HCT116 (cell line): ENCODE results near the gene SLMAP. TPM values are rescaled to one million over a fixed set of nuclear protein-coding genes. Genes with fewer than 3 reads are reported as not detected.

Source experiments
- ATAC-seq: fragments of 200-7000 bp; cut with Tn5 transposase; 2 replicates; pipeline ENCODE4 v1.9.1; 2020; ENCODE audit warnings: mild to moderate bottlenecking, moderate library complexity
- BruUV-seq: library from RNA; stranded (reverse); fragments of 400-500 nt; replicated peaks from 2 replicates; lab custom pipeline; 2021; lab: Mats Ljungman, UMichigan
- CTCF ChIA-PET: fragments of 300-600 bp; sonication (Branson Sonifier 250); formaldehyde crosslinking; loops from one replicate; lab custom pipeline; 2021; ENCODE audit warnings: antibody characterized with exemption; lab: Charles Lee
- POLR2A ChIA-PET: fragments of 300-600, 350-600 bp; sonication (Branson Sonifier 250); formaldehyde crosslinking; loops from one replicate; lab custom pipeline; 2021; ENCODE audit warnings: antibody characterized with exemption; lab: Charles Lee
- RAD21 ChIA-PET, 2 experiments: fragments of 300-600 bp; sonication (Branson Sonifier 250); formaldehyde crosslinking; loops; one replicate each; lab custom pipeline; 2023; ENCODE audit warnings: low total read pairs in 2 of 2; ENCODE audit not compliant: uncharacterized antibody in 2 of 2, unreplicated experiment in 2 of 2, low non-redundant PET in 1 of 2; lab: Charles Lee
- DNase-seq: peaks from one replicate; pipeline ENCODE4 v3.0.0-alpha.2; 2010; ENCODE audit warnings: low read depth, low spot score
- H2AFZ ChIP-seq: fragments of 200-600 bp; shearing (Covaris generic), sonication (generic); 2 replicates; pipeline ENCODE4 v1.6.1; 2017; ENCODE audit warnings: low read depth, mixed run types, mixed read lengths, antibody characterized with exemption, low read length; ENCODE audit not compliant: poor library complexity, severe bottlenecking
- H3K27ac ChIP-seq: 2 replicates; pipeline ENCODE4 v1.5.1; 2012; ENCODE audit warnings: low read depth, low read length
- H3K27me3 ChIP-seq: fragments of 200-600 bp; sonication (generic); 2 replicates; pipeline ENCODE4 v1.6.1; 2016; ENCODE audit warnings: mixed run types, low read length, mixed read lengths; ENCODE audit not compliant: insufficient read depth
- H3K36me3 ChIP-seq, 2 experiments: fragments of 200-500 bp in 1 of 2; fragments of 200-600 bp in 1 of 2; sonication (Bioruptor generic) in 1 of 2; sonication (generic) in 1 of 2; 2 replicates each; pipeline versions ENCODE4 v1.5.1 to v1.6.1; 2014 to 2016; ENCODE audit warnings: low read length in 2 of 2, inconsistent platforms in 1 of 2, mixed read lengths in 1 of 2, mixed run types in 1 of 2; ENCODE audit not compliant: insufficient read depth in 2 of 2, control insufficient read depth in 1 of 2
- H3K4me1 ChIP-seq, 2 experiments: fragments of 200-600 bp in 1 of 2; sonication (generic) in 1 of 2; 2 replicates each; pipeline versions ENCODE4 v1.5.1 to v1.6.1; 2012 to 2017; ENCODE audit warnings: low read length in 2 of 2, inconsistent platforms in 1 of 2, mild to moderate bottlenecking in 1 of 2, mixed read lengths in 1 of 2, mixed run types in 1 of 2, moderate library complexity in 1 of 2; ENCODE audit not compliant: insufficient read depth in 2 of 2, control insufficient read depth in 1 of 2
- H3K4me2 ChIP-seq: fragments of 200-600 bp; sonication (generic); 2 replicates; pipeline ENCODE4 v1.6.1; 2017; ENCODE audit warnings: mixed run types, low read length, mixed read lengths
- H3K4me3 ChIP-seq, 2 experiments: fragments of 200-600 bp in 1 of 2; sonication (generic) in 1 of 2; replicated peaks in 1 of 2; 2 replicates each; pipeline ENCODE4 v1.5.1; 2011 to 2016; ENCODE audit warnings: low read length in 2 of 2, control low read depth in 1 of 2, low read depth in 1 of 2, mild to moderate bottlenecking in 1 of 2, mixed read lengths in 1 of 2, mixed run types in 1 of 2
- H3K79me2 ChIP-seq: fragments of 200-600 bp; sonication (generic); 2 replicates; pipeline ENCODE4 v1.6.1; 2017; ENCODE audit warnings: mild to moderate bottlenecking, mixed run types, low read length, moderate library complexity, mixed read lengths; ENCODE audit not compliant: insufficient read depth
- H3K9ac ChIP-seq: fragments of 200-600 bp; sonication (generic); 2 replicates; pipeline ENCODE4 v1.6.1; 2016; ENCODE audit warnings: low read length, mixed read lengths
- H3K9me2 ChIP-seq: fragments of 200-600 bp; sonication (generic), shearing (Covaris generic); 2 replicates; pipeline ENCODE4 v1.6.1; 2017; ENCODE audit warnings: mixed run types, mild to moderate bottlenecking, moderate library complexity; ENCODE audit not compliant: insufficient read depth
- H3K9me3 ChIP-seq, 2 experiments: fragments of 200-500 bp in 1 of 2; fragments of 200-600 bp in 1 of 2; sonication (Bioruptor generic) in 1 of 2; sonication (generic) in 1 of 2; 2 replicates each; pipeline ENCODE4 v1.6.1; 2014 to 2017; ENCODE audit warnings: low read length in 2 of 2, mixed read lengths in 2 of 2, inconsistent platforms in 1 of 2, low read depth in 1 of 2, mild to moderate bottlenecking in 1 of 2, mixed run types in 1 of 2, moderate library complexity in 1 of 2; ENCODE audit not compliant: control insufficient read depth in 1 of 2, insufficient read depth in 1 of 2
- H4K20me1 ChIP-seq: fragments of 200-600 bp; sonication (generic), shearing (Covaris generic); 2 replicates; pipeline ENCODE4 v1.6.1; 2017; ENCODE audit warnings: mixed run types, mild to moderate bottlenecking, moderate library complexity; ENCODE audit not compliant: insufficient read depth
- CBX3 ChIP-seq: IDR thresholded peaks from 2 replicates; pipeline ENCODE4 v1.6.1; 2012; ENCODE audit warnings: low read depth
- CTCF ChIP-seq, 3 experiments: fragments of 200-600 bp in 1 of 3; sonication (generic) in 1 of 3; IDR thresholded peaks in 2 of 3; conservative IDR thresholded peaks in 1 of 3; 2 replicates each; pipeline ENCODE4 v1.5.1; 2012 to 2017; ENCODE audit warnings: low read depth in 2 of 3, low read length in 2 of 3, antibody characterized with exemption in 1 of 3, borderline replicate concordance in 1 of 3, control low read depth in 1 of 3, mild to moderate bottlenecking in 1 of 3, mixed read lengths in 1 of 3, mixed run types in 1 of 3, moderate library complexity in 1 of 3; ENCODE audit not compliant: insufficient read depth in 1 of 3
- EGR1 ChIP-seq: IDR thresholded peaks from 2 replicates; pipeline ENCODE4 v1.6.1; 2012; ENCODE audit warnings: low read depth
- EZH2 ChIP-seq: fragments of 200-600 bp; sonication (generic); IDR thresholded peaks from 2 replicates; pipeline ENCODE4 v1.6.1; 2017; ENCODE audit warnings: antibody characterized with exemption, mixed run types
- RAD21 ChIP-seq: IDR thresholded peaks from 2 replicates; pipeline ENCODE4 v1.6.1; 2012; ENCODE audit warnings: low read depth, mild to moderate bottlenecking
- REST ChIP-seq: IDR thresholded peaks from 2 replicates; pipeline ENCODE4 v1.6.1; 2012; ENCODE audit warnings: low read depth
- SIN3A ChIP-seq: IDR thresholded peaks from 2 replicates; pipeline ENCODE4 v1.6.1; 2012; ENCODE audit warnings: low read depth
- YY1 ChIP-seq: IDR thresholded peaks from 2 replicates; pipeline ENCODE4 v1.6.1; 2011; ENCODE audit warnings: low read length, low read depth, moderate library complexity, mild to moderate bottlenecking; ENCODE audit not compliant: insufficient replicate concordance; ENCODE audit errors: extremely low read depth
- ZBTB33 ChIP-seq: IDR thresholded peaks from 2 replicates; pipeline ENCODE4 v1.6.1; 2011; ENCODE audit warnings: mild to moderate bottlenecking, low read length, moderate library complexity; ENCODE audit not compliant: insufficient replicate concordance; ENCODE audit errors: extremely low read depth
- ZFX ChIP-seq: fragments of 450-650 bp; IDR thresholded peaks from 2 replicates; pipeline ENCODE4 v1.6.1; 2017
- ZNF274 ChIP-seq: fragments of 200-500 bp; sonication (Bioruptor generic); IDR thresholded peaks from 2 replicates; pipeline ENCODE4 v1.6.1; 2014; ENCODE audit warnings: mild to moderate bottlenecking, low read depth, low read length, inconsistent platforms
- intact Hi-C: fragments of 100-400 bp; cut with micrococcal nuclease; formaldehyde crosslinking; loops from 2 replicates; pipeline ENCODE4 v1.10.0; 2022
- total RNA-seq: library from RNA; stranded (reverse); gene quantifications from one replicate; pipeline ENCODE4 v1.2.1, GENCODE V29; 2021; ENCODE audit not compliant: unreplicated experiment

The SLMAP gene
- total RNA-seq, 1 experiment from 2014 or later = 81.0 TPM

GRCh38 chr3:57838627-57839026 lies 82.5 kb downstream of the SLMAP start (continued):
- no peak for TF ChIP-seq ZBTB33

- BruUV-seq = no TSS peak
- intact Hi-C loops = no loop called here
- POLR2A ChIA-PET = no interaction called here
Observed at GRCh38 chr3:57840473-57840872, 84.4 kb downstream of the SLMAP start.

More at GRCh38 chr3:57840473-57840872, 84.4 kb downstream of the SLMAP start:
- peaks cover 4% of the 10 kb centered on the region; the same call in 1 of the 2 replicates for H4K20me1 ChIP-seq
- no peak overlapping the region for H3K9ac ChIP-seq
- H3K4me2 ChIP-seq = no peak overlapping the region
- H2AFZ ChIP-seq = no peak overlapping the region
- no peaks in the 10 kb centered on the region for H3K4me1 ChIP-seq
- ATAC-seq (no peak), DNase-seq (no peak)
- RAD21 ChIA-PET = no interaction called here
- H3K27me3 ChIP-seq = no peaks in the 10 kb centered on the region
- H3K4me3 ChIP-seq = no peak overlapping the region
- no peaks in the 10 kb centered on the region for H3K9me3 ChIP-seq
- H3K79me2 ChIP-seq = peaks cover 40% of the 10 kb centered on the region
- TF ChIP-seq REST (no peak), EZH2 (no peak), EGR1 (no peak), RAD21 (no peak), SIN3A (no peak), CBX3 (no peak), YY1 (no peak), CTCF (IDR thresholded peaks at IDR 0.05 in 2 of 3, conservative IDR thresholded peaks at IDR 0.05 in 1 of 3; ENCODE audit: borderline replicate concordance in 1 of 3, insufficient read depth in 1 of 3, low read depth in 2 of 3, low read length in 2 of 3) (no peak), ZNF274 (no peak), ZFX (no peak)
- TF ChIP-seq, all 23 proteins: peak for 0
- Histone ChIP-seq H3K36me3 (no peaks in the 10 kb centered on the region), H3K27ac (no peak overlapping the region), H3K9me2 (no peaks in the 10 kb centered on the region)
- CTCF ChIA-PET = no interaction called here
